IMR-90 (cell line): ENCODE measurements around the gene ZBTB44.

Experiments used
- BHLHE40 ChIP-seq: fragments of 150-350 bp; IDR thresholded peaks from 2 replicates; pipeline ENCODE4 v1.6.1; 2016; ENCODE audit warnings: mild to moderate bottlenecking, low read depth, low read length
- CEBPB ChIP-seq: IDR thresholded peaks from 2 replicates; pipeline ENCODE4 v1.6.1; 2012; ENCODE audit warnings: low read depth, low read length, improper control_type of control experiment
- CTCF ChIP-seq: conservative IDR thresholded peaks from 2 replicates; pipeline ENCODE4 v1.5.1; 2012; ENCODE audit warnings: mild to moderate bottlenecking, low read depth, low read length, improper control_type of control experiment
- FOS ChIP-seq: fragments of 150-350 bp; IDR thresholded peaks from 2 replicates; pipeline ENCODE4 v1.6.1; 2016; ENCODE audit warnings: low read depth, low read length
- MAZ ChIP-seq: IDR thresholded peaks from 2 replicates; pipeline ENCODE4 v1.6.1; 2012; ENCODE audit warnings: low read depth, mild to moderate bottlenecking, low read length, improper control_type of control experiment, moderate library complexity, borderline replicate concordance
- NFE2L2 ChIP-seq: fragments of 150-350 bp; IDR thresholded peaks from 2 replicates; pipeline ENCODE4 v1.6.1; 2016; ENCODE audit warnings: low read depth, mild to moderate bottlenecking, low read length
- POLR2A ChIP-seq: IDR thresholded peaks from 2 replicates; pipeline ENCODE4 v1.6.1; 2012; ENCODE audit warnings: mild to moderate bottlenecking, low read depth, low read length
- RFX5 ChIP-seq: IDR thresholded peaks from 2 replicates; pipeline ENCODE4 v1.8.0; 2012; ENCODE audit warnings: low read depth, mild to moderate bottlenecking, low read length, moderate library complexity
- USF2 ChIP-seq: fragments of 150-350 bp; IDR thresholded peaks from 2 replicates; pipeline ENCODE4 v1.6.1; 2017; ENCODE audit warnings: mild to moderate bottlenecking, antibody characterized with exemption, low read length, low read depth

- TF ChIP-seq BHLHE40 (no peak), MAZ (no peak), CTCF (no peak), RFX5 (no peak), POLR2A (no peak), FOS (no peak), CEBPB (no peak), USF2 (no peak), NFE2L2 (no peak)
Measured at GRCh38 chr11:130189492-130190210, 125.1 kb downstream of the ZBTB44 start.
